Right atrium auricular region (tissue), 2 donors: ENCODE data around the gene VWC2L. TPM values are rescaled to one million over a fixed set of nuclear protein-coding genes. Genes with fewer than 3 reads are reported as not detected.

Source experiments
- DNase-seq: peaks from one replicate; pipeline ENCODE4 v3.0.0-alpha.2; 2019; ENCODE audit warnings: low spot score
- H3K27ac ChIP-seq, 2 donors: fragments of 200-600 bp; sonication (generic); 1 replicate in 1 of 2; 2 replicates in 1 of 2; pipeline ENCODE4 v1.5.1; 2016 to 2019
- H3K27me3 ChIP-seq, 2 donors: fragments of 200-600 bp; sonication (generic); one replicate each; pipeline versions ENCODE4 v1.5.1 to v1.6.0; 2017 to 2019
- H3K36me3 ChIP-seq: fragments of 200-600 bp; sonication (generic); one replicate; pipeline ENCODE4 v1.5.1; 2016
- H3K4me1 ChIP-seq, 2 donors: fragments of 200-600 bp; sonication (generic); one replicate each; pipeline versions ENCODE4 v1.5.1 to v1.6.0; 2017 to 2019
- H3K4me3 ChIP-seq, 2 donors: fragments of 200-600 bp; sonication (generic); 1 replicate in 1 of 2; 2 replicates in 1 of 2; pipeline ENCODE4 v1.5.1; 2017 to 2019; ENCODE audit warnings: mild to moderate bottlenecking in 1 of 2, moderate library complexity in 1 of 2
- H3K9me3 ChIP-seq, 2 donors: fragments of 200-600 bp; sonication (generic); one replicate each; pipeline ENCODE4 v1.5.1; 2019
- total RNA-seq, 2 donors: library from RNA; depleted of rRNA; stranded (reverse); fragments of >200 nt; gene quantifications; one replicate each; pipeline ENCODE4 v1.1.0, GENCODE V29; 2016
- TF ChIP-seq, protein P1 (sequence below), 2 donors: fragments of 200-600 bp; sonication (generic); IDR thresholded peaks; one replicate each; pipeline ENCODE4 v1.5.1; 2019; ENCODE audit warnings: antibody characterized with exemption in 2 of 2

Gene VWC2L
- total RNA-seq, 2 donors from 2014 or later = not detected

DNA sequence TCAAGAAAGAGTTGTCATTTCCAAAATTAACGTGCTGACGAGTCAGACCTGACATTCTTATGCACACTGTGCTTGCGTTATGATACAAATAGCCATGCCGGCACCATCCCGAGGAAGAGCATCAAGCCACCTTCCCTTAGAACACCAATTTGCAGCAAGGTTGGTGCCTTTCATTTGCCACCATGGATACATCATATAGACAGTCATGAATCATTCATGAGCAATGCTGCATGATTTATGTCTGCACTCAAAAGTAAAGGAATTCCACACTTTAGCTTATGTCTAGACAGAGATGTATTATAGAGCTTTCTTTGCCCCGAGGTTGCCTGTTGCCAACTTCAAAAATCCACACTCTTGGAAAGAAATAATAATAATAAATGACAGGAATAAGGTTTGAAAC lies 166.9 kb downstream of the VWC2L start:
- no peak for DNase-seq
- TF ChIP-seq, protein P1, sequence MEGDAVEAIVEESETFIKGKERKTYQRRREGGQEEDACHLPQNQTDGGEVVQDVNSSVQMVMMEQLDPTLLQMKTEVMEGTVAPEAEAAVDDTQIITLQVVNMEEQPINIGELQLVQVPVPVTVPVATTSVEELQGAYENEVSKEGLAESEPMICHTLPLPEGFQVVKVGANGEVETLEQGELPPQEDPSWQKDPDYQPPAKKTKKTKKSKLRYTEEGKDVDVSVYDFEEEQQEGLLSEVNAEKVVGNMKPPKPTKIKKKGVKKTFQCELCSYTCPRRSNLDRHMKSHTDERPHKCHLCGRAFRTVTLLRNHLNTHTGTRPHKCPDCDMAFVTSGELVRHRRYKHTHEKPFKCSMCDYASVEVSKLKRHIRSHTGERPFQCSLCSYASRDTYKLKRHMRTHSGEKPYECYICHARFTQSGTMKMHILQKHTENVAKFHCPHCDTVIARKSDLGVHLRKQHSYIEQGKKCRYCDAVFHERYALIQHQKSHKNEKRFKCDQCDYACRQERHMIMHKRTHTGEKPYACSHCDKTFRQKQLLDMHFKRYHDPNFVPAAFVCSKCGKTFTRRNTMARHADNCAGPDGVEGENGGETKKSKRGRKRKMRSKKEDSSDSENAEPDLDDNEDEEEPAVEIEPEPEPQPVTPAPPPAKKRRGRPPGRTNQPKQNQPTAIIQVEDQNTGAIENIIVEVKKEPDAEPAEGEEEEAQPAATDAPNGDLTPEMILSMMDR (IDR thresholded peaks at IDR 0.05) = no peak
- H3K4me3 ChIP-seq = no peak overlapping the region
- no peak overlapping the region for H3K27ac ChIP-seq
- no peaks in the 10 kb centered on the region for H3K27me3 ChIP-seq
- H3K4me1 ChIP-seq = no peaks in the 10 kb centered on the region
- no peaks in the 10 kb centered on the region for H3K9me3 ChIP-seq
- H3K36me3 ChIP-seq = no peaks in the 10 kb centered on the region

- H3K4me1 ChIP-seq = no peaks in the 10 kb centered on the region
- H3K27ac ChIP-seq = no peak overlapping the region
- TF ChIP-seq, protein P1 (IDR thresholded peaks at IDR 0.05) = no peak
- H3K36me3 ChIP-seq = no peaks in the 10 kb centered on the region
- H3K27me3 ChIP-seq = no peaks in the 10 kb centered on the region
- no peak for DNase-seq
- no peaks in the 10 kb centered on the region for H3K9me3 ChIP-seq
- H3K4me3 ChIP-seq = no peak overlapping the region
Observed at GRCh38 chr2:214578442-214578841, 167.6 kb downstream of the VWC2L start.

DNA sequence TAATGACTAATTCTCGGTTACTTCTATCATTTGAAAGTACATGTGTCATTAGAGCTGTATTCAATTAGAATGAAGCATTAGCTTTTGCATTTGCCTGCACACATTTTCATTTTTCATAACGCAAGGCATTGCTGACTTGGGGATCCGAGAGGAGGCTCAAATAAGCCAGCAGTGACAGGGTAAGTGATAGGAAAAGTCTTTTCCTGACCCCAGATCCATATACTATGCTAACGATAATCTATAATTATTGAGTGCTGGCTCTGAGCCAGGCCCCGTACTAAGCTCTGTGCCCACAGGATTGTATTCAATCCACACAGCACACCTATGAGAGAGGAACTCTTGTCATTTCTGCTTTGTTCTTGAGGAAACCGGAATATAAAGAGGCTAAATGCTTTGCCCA lies 168.2 kb downstream of the VWC2L start:
- no peak for DNase-seq
- H3K9me3 ChIP-seq = no peaks in the 10 kb centered on the region
- no peaks in the 10 kb centered on the region for H3K27me3 ChIP-seq
- no peak overlapping the region for H3K4me3 ChIP-seq
- no peak overlapping the region for H3K27ac ChIP-seq
- TF ChIP-seq, protein P1 (IDR thresholded peaks at IDR 0.05) = no peak
- no peaks in the 10 kb centered on the region for H3K36me3 ChIP-seq
- H3K4me1 ChIP-seq = no peaks in the 10 kb centered on the region

DNA sequence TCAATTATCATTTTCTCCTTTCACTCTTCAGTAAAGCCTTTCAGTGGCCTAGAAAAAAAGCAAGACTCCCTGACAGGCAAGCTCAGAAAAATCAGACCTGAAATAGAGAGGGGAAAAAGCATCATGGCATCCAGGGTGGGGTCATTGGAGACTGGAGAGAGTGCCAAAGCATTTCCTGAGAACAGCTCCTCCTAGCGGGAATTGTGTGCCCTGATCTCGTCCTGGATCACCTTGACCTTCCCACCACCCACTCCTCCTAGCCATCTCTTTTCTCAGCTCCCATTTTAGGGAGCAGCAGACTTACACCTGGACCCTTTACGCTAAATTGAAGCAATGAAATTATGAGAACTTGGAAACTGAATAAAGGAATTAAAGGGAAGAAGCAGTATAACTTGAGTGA lies 176.6 kb downstream of the VWC2L start:
- Histone ChIP-seq H3K4me1 (no peaks in the 10 kb centered on the region), H3K27ac (no peak overlapping the region), H3K9me3 (no peaks in the 10 kb centered on the region), H3K36me3 (no peaks in the 10 kb centered on the region), H3K27me3 (no peaks in the 10 kb centered on the region), H3K4me3 (no peak overlapping the region)
- TF ChIP-seq, protein P1 (IDR thresholded peaks at IDR 0.05) = no peak
- DNase-seq = no peak

DNA sequence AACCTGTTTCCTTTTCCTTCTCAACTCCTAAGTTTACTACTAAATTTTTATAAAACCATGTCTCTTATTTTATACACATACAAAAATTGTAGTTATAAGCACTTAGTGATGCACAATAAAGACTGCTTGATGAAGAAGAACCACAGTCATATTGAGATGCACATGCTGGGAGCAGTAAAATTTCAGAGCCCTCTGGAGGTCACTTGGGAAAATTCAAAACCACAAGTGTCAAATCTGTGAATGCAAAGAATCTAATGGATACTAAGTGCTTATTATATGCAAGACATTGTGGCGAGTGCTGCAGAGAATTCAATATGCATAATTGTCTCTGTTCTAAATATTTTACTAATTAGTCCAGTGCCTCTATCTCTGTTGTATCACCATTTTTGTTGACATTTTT lies 180.5 kb downstream of the VWC2L start:
- Histone ChIP-seq H3K9me3 (no peaks in the 10 kb centered on the region), H3K4me3 (no peak overlapping the region), H3K27me3 (no peaks in the 10 kb centered on the region), H3K36me3 (no peaks in the 10 kb centered on the region), H3K27ac (no peak overlapping the region), H3K4me1 (no peaks in the 10 kb centered on the region)
- no peak for DNase-seq
- TF ChIP-seq, protein P1 (IDR thresholded peaks at IDR 0.05) = peak in 1 of 2 donors; percentile 36

DNA sequence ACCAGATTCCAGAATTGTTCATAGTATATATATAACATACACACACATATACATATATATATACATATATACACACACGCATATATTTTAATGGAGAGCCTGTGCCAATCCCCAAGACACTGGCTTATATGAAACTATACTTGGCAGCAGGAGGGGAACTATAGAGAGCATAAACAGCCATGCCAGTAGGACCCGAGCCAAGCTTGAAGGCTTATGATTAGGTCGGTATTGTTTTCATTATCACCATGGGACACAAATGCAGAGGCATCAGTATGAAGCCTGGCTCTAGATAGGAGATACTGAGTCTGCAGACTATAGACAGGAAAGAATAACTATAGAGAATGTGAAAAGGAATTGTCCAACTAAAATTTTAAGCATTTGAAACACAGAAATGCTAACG lies 181.2 kb downstream of the VWC2L start:
- DNase-seq = no peak
- Histone ChIP-seq H3K4me1 (no peaks in the 10 kb centered on the region), H3K27ac (no peak overlapping the region), H3K36me3 (no peaks in the 10 kb centered on the region), H3K4me3 (no peak overlapping the region), H3K9me3 (no peaks in the 10 kb centered on the region), H3K27me3 (no peaks in the 10 kb centered on the region)
- TF ChIP-seq, protein P1 (IDR thresholded peaks at IDR 0.05) = no peak
